Stimulated activated CD8-positive, alpha-beta memory T cell treated with anti-CD3 and anti-CD28 coated beads, Interleukin-12 subunit alpha, Interleukin-12 subunit beta, amount 100 ng/mL, for 24 hours (primary cell): ENCODE measurements around the gene SENP6.
"Not testable (repeated sequence)": the region's sequence is repeated elsewhere in the genome, so short reads cannot be mapped to it uniquely, and the experiment has no call there.

Experiments used
- DNase-seq: peaks from one replicate; pipeline ENCODE4 v3.0.0-alpha.2; 2020; ENCODE audit errors: extremely low read depth

The SENP6 gene

GRCh38 chr6:75666592-75666991, 64.9 kb downstream of the SENP6 start:
- DNase-seq: no peak

GRCh38 chr6:75673884-75674283, 72.2 kb downstream of the SENP6 start:
- DNase-seq: no peak

DNA sequence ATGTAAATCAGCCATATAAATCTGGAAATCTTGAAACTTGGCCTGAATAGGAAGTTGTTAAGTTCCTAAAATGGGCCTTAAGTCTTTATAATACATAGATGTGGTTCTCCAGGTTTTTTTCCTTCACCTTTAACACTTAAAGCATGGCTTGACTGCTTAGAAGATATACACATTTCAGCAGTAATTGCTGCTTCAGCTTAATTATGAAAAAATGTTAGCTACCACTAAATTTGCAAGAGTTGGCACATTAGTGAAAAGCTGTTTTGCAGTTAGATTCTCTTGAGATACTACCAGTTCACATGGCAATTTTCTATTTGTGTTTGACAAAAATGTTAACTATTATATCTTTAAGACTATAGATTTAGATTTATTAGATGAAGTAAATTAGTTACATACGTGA, 74.7 kb downstream of the SENP6 start:
- no peak for DNase-seq

- not testable (repeated sequence) for DNase-seq
Observed at GRCh38 chr6:75682548-75682947, 80.9 kb downstream of the SENP6 start.

DNA sequence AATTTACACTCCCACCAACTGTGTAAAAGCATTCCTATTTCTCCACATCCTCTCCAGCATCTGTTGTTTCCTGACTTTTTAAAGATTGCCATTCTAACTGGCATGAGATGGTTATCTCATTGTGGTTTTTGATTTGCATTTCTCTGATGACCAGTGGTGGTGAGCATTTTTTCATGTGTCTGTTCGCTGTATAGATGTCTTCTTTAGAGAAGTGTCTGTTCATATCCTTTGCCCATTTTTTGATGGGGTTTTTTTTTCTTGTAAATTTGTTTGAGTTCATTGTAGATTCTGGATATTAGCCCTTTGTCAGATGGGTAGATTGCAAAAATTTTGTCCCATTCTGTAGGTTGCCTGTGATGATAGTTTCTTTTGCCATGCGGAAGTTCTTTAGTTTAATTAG, 81.3 kb downstream of the SENP6 start:
- DNase-seq: not testable (repeated sequence)

DNA sequence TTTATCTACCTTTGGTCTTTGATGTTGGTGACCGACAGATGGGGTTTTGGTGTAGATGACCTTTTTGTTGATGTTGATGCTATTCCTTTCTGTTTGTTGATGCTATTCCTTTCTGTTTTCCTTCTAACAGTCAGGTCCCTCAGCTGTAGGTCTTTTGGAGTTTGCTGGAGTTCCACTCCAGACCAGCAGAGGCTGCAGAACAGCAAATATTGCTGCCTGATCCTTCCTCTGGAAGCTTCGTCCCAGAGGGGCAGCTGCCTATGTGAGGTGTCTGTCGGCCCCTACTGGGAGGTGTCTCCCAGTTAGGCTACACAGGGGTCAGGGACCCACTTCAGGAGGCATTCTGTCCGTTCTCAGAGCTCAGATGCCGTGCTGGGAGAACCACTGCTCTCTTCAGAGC, 85.9 kb downstream of the SENP6 start:
- not testable (repeated sequence) for DNase-seq

DNA sequence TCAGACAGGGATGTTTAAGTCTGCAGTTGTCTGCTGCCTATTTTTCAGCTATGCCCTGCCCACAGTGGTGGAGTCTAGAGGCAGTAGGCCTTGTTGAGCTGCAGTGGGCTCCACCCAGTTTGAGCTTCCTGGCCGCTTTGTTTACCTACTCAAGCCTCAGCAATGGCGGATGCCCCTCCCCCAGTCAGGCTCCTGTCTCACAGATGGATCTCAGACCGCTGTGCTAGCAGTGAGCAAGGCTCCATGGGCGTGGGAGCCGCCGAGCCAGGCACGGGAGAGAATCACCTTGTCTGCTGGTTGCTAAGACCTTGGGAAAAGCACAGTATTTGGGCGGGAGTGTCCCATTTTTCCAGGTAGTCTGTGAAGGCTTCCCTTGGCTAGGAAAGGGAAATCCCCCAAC, 86.3 kb downstream of the SENP6 start:
- DNase-seq: not testable (repeated sequence)

GRCh38 chr6:75689576-75689975, 87.9 kb downstream of the SENP6 start:
- no peak for DNase-seq

DNA sequence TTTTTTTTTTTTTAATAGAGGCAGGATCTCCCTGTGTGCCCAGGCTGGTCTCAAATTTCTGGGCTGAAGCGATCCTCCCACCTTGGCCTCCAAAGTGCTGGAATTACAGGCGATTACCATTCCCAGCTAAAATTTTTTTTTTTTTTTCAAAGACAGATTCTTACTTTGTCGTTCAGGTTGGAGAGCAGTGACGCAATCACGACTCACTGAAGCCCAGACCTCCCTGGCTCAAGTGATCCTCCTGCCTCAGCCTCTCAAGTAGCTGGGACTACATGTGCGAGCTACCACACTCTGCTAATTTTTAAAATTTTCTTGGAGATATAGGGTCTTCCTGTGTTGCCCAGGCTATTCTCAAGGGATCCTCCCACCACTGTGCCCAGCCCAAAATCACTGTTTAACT, 89.3 kb downstream of the SENP6 start:
- DNase-seq: no peak

DNA sequence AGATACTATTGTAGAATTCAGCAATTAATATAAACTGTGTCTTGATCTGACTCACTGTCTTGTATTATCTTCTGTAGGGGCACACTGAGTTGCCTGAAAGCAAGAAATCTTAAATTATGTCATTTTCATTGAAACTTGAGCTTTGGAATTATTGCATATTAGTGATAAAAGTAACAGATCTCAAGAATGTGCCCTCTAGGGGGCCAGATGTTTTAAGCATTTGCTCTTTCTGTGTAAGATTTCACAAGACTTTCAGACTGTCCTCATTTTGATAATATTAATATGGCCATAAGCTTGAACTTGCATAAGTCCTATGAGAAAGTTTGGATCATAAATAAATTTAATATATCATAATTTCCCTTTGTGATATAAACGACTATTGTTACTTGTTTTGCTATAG, 91.9 kb downstream of the SENP6 start:
- no peak for DNase-seq

- no peak for DNase-seq
Observed at GRCh38 chr6:75694406-75694805, 92.7 kb downstream of the SENP6 start.

DNA sequence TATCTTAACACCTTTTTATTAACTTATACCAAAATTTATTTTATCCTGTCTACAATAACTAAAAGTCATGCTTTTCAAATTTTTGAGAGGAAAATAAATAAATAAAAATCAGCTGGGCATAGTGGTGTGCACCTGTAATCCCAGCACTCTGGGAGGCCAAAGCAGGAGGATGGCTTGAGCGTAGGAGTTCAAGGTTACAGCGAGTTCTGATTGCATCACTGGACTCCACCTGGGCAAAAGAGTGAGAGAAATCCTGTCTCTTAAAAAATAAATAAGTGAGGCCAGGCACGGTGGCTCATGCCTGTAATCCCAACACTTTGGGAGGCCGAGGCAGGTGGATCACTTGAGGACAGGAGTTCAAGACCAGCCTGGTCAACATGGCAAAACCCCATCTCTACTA, 106.7 kb downstream of the SENP6 start:
- DNase-seq: not testable (repeated sequence)

- DNase-seq: no peak
Observed at GRCh38 chr6:75711173-75711572, 109.5 kb downstream of the SENP6 start.

DNA sequence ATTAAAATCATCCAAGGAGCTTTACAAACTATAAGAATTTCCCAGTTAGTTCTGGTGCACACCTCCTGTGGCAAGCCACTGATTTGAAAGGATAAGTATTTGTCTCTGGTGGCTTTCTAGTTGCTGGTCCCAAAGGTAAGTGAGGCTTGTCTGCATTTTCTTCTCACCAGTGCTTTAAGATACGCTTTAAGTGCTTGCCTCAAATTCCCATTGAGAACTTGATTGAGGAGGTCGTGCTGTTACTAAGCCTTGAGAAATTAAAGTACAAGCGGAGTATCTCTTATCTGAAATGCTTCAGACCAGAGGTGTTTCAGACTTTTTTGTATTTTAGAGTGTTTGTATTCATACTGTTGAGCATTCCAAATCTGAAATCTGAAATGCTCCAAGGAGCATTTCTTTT, 117.5 kb downstream of the SENP6 start:
- DNase-seq: no peak

- no peak for DNase-seq
Observed at GRCh38 chr6:75723382-75723781, 121.7 kb downstream of the SENP6 start.

DNA sequence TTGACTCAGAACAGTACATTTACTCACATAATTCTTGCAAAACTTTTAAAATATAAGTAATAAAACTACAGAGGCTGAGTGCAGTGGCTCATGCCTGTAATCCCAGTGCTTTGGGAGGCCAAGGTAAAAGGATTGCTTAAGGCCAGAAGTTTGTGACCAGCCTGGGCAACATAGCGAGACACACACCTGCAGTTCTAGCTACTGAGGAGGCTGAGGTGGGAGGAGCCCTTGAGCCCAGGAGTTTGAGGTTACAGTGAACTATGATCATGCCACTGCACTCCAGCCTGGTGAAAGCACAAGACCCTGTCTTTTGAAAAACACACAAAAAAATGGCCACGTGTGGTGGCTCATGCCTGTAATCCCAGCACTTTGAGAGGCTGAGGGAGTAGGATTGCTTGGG, 125.5 kb downstream of the SENP6 start:
- no peak for DNase-seq

DNA sequence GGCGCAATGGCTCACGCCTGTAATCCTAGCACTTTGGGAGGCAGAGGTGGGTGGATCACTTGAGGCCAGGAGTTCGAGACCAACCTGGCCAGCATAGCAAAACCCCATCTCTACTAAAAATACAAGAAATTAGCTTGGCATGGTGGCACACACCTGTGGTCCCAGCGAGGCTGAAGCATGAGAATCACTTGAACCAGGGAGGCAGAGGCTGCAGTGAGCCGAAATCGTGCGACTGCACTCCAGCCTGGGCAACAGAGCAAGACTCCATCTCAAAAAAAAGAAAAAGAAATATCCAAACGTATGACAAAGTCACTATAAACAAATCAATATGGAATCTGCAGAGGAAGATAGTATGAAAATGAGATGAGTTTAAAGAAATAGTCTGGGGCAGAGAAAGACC, 129.3 kb downstream of the SENP6 start:
- not testable (repeated sequence) for DNase-seq

- no peak for DNase-seq
Observed at GRCh38 chr6:75735491-75736186, 134.0 kb downstream of the SENP6 start.

DNA sequence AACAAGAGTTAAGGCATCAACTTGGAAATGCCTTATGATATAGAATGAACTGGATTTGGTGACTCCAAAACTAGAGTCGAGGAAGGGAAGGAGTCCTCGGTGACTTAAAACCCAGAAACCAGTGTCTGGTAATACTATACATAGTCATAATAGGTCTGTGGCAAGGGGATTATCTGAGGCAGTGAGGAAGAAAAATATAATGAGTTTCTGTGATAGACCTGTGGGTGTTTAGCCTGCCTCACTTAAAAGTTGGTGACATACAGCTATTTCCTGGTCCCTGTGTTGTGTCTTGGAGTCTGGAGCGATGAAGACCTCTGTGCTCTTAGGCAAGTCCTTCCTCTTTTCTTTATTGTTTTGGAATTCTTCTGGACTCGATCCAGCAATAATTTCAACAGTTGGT, 142.3 kb downstream of the SENP6 start:
- DNase-seq: no peak

DNA sequence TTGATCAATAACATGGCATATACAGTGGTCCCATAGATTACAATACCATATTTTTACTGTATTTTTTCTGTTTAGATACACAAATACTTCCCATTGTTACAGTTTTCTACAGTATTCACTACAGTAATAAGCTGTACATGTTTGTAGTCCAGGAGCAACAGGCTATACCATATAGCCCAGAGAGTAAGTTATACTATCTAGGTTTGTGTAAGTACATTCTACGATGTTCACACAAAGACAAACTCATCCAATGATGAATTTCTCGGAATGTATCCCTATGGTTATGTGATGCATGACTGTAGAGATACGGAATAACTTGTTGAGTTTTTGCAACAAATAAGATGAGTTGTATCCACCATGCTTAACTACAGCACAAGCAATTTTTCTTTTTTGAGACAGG, 143.7 kb downstream of the SENP6 start:
- DNase-seq: no peak

DNA sequence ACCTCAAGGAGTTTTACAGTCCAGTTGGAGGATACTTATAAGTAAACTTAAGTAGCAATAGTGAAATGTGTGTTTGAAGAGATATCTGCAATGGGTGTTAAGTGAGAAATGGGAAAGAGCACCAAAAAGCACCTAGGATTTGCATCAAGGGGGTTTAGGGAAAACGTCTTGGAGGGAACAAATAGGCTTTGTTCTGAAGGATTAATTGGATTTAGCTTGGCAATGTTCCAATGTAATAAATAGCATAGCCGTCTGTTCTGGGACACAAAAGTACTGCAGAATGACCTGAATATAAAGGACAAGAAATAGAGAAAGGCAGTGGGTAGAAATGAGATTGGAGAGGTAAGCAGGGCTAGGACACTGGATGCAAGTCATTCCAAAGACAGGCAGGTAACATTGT, 144.5 kb downstream of the SENP6 start:
- no peak for DNase-seq

DNA sequence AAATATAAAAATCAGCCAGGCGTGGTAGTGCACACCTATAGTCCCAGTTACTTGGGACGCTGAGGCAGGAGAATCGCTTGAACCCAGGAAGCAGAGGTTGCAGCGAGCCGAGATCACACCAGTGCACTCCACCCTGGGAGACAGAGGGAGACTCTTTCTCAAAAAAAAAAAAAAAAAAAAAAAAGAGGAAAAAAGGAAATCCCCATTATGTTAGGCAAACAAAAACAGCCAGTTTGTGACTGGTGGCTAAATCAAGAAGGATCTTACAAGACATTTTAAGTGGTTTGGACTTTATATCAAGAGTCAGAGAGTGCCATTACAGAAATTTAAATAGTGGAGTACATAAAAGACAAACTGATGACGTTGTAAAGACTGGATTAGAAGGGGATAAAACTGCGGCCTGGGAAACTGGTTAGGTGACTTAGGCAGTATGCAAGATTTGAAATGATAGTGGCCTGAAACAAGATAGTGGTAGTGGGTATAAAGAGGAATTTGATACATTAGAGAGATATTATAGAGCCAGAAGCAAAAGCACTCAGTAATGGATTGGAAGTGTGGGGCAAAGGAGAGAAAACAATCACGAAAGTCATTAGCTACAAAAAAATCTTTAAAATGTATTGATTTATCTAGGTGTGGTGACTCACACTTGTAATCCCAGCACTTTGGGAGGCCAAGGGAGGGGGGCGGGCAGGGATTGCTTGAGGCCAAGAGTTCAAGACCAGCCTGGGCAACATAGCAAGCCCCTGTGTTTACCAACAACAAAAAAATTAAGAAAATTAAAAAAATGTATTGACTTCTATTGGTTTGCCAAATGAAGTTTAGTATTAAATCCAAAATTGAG, 145.7 kb downstream of the SENP6 start:
- no peak for DNase-seq

DNA sequence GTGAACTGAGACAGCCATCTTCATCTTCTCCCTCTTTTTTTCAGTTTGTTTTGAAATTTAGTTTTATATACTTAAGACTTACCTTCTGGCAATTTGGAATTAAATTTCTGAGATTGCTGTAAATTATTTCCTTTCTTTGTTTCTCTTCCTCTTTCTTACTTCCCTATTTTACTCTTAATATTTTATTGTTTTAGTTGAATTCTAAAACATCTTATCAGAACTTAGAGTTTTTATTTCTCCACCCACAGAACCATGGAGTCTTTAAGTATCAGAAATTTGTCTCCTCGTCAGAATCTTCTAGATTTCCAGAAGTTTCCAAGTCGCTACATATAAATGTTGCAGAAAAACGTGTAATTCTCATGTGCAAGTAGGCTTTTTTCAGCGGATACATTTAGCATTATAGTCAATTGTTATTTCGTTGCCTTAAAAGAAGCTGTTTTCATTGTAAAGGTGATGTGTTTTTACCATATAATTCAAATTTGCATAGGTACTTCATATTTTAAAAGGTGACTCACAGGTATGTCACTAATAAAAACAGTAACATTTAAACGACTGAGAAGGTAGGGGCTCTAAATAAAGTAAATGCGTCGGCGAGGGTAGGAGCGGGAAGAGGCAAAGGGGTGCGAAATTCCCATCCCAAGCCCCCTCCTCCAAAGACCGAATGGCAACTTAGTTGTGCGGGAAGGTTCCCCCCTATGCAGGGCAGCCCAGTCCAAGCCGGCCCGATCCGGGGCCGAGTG, 146.5 kb downstream of the SENP6 start:
- DNase-seq: no peak
